MG63 (cell line): ENCODE measurements around the gene BMPER. TPM values are rescaled to one million over a fixed set of nuclear protein-coding genes. Genes with fewer than 3 reads are reported as not detected.

ENCODE experiments used
- DNase-seq: peaks from one replicate; pipeline ENCODE4 v3.0.0-alpha.2; 2020
- H3K27me3 ChIP-seq: fragments of 250-450 bp; sonication (Bioruptor Pico); 2 replicates; pipeline ENCODE4 v1.5.1; 2020; ENCODE audit warnings: mild to moderate bottlenecking, moderate library complexity
- H3K36me3 ChIP-seq: fragments of 250-450 bp; sonication (Bioruptor Pico); 2 replicates; pipeline ENCODE4 v1.5.1; 2020; ENCODE audit warnings: mild to moderate bottlenecking, moderate library complexity
- H3K4me3 ChIP-seq: fragments of 250-450 bp; sonication (Bioruptor Pico); 2 replicates; pipeline ENCODE4 v1.5.1; 2020; ENCODE audit warnings: mild to moderate bottlenecking, moderate library complexity
- H3K9me3 ChIP-seq: fragments of 250-450 bp; sonication (Bioruptor Pico); 2 replicates; pipeline ENCODE4 v1.5.1; 2020; ENCODE audit warnings: mild to moderate bottlenecking, moderate library complexity
- total RNA-seq: library from RNA; depleted of rRNA; stranded (reverse); fragments of >200 nt; shearing (Covaris generic); gene quantifications from 2 replicates; pipeline ENCODE4 v1.2.3, GENCODE V29; 2014; ENCODE audit warnings: low replicate concordance

Gene BMPER
- total RNA-seq, 1 experiment from 2014 or later, result 110 TPM

GRCh38 chr7:33907625-33908024 is 2.3 kb downstream of the BMPER start:
- Histone ChIP-seq H3K4me3 (peak overlapping the region; percentile 70), H3K9me3 (no peaks in the 10 kb centered on the region), H3K36me3 (peaks cover 66% of the 10 kb centered on the region)

DNA sequence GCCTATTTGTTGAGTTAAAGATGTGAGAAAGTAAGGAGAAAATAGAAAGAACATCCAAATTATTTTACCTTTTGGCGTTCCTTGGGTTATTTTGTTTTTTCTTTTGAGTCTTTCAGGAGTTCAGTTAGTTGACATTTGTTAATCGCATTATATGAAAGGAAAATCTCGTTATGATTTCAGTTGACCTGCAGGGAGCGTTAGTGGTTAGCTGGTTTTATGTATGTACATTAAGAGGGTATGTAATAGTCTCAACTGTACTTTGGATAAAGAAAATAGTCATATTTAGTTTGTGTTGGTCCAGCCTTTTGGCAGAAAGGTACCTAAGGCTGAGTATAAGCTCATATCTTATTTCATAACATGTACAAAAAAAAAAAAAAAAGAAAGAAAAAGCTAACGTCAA is 4.0 kb downstream of the BMPER start:
- no peak for DNase-seq
- Histone ChIP-seq H3K4me3 (peak overlapping the region; percentile 70), H3K27me3 (no peaks in the 10 kb centered on the region), H3K36me3 (peaks cover 82% of the 10 kb centered on the region), H3K9me3 (no peaks in the 10 kb centered on the region)

More at GRCh38 chr7:33907625-33908024, 2.3 kb downstream of the BMPER start:
- H3K27me3 ChIP-seq, result no peaks in the 10 kb centered on the region
- no peak for DNase-seq

DNA sequence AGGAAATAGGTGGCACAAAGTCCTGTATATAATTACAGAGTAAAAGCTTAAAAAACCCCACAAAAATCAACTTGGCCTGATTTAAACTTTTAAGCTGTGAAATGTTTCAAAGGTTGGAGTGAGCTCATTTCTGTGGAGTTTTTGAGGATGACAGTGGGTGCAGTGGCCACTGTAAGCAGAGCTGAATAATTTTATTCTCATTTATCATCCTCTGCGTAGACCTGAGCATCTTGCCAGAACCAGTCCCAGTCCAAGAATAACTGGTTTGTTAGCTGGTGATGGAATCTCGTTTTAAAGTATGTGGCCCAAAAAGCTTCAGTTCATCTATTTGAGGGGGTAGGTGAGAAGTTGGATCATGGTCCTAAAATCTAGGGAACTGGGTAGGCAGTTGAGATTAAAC is 4.4 kb downstream of the BMPER start:
- peak overlapping the region; percentile 70 for H3K4me3 ChIP-seq
- DNase-seq, result peak; percentile 65
- H3K36me3 ChIP-seq, result peaks cover 86% of the 10 kb centered on the region
- H3K27me3 ChIP-seq, result no peaks in the 10 kb centered on the region
- H3K9me3 ChIP-seq, result no peaks in the 10 kb centered on the region

DNA sequence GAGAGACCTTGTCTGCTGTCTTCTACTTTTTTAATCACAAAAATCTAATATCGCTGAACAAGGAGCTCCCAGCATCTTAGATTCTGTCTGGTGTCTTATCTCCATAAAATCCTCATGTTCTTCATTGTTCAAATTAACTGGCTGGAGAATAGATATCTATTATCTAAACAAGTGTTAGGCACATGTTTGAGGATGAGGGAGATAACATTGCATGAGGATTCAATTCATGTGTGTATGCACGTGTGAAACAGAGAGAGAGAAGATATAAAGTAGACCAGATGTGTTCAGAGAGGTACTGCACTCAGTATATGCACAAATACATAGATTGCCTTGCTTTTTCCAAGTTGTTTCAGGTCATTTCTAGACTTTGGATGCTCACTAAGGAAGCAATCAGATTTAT is 5.4 kb downstream of the BMPER start:
- DNase-seq, result no peak
- peaks cover 96% of the 10 kb centered on the region for H3K36me3 ChIP-seq
- no peaks in the 10 kb centered on the region for H3K9me3 ChIP-seq

GRCh38 chr7:33916357-33917081 is 11.2 kb downstream of the BMPER start:
- H3K4me3 ChIP-seq, result no peak overlapping the region
- H3K36me3 ChIP-seq, result peaks cover 97% of the 10 kb centered on the region
- no peaks in the 10 kb centered on the region for H3K27me3 ChIP-seq
- DNase-seq, result no peak
- no peaks in the 10 kb centered on the region for H3K9me3 ChIP-seq

More for the DNA sequence above, 5.4 kb downstream of the BMPER start:
- Histone ChIP-seq H3K4me3 (no peak overlapping the region; the same call in 1 of the 2 replicates), H3K27me3 (no peaks in the 10 kb centered on the region)

DNA sequence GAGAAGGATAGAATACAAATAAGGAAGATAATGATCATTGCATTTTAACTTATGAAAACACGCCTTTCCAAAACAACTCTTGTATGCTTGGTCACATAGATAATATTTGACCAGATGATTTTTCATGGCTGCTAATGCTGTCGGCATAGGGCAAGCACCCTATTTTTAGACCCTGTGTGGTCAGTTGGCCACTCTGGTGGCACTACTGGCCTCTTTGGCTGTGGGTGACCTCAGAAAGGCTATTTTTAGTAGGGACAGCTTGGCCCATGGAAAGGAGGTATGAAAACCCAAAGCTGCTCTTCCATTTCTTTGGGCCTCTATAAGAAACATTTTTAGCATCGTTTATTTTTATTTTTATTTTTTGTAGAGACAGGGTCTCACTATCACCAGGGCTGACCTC is 12.3 kb downstream of the BMPER start:
- DNase-seq, result no peak
- Histone ChIP-seq H3K36me3 (peaks cover 97% of the 10 kb centered on the region), H3K27me3 (no peaks in the 10 kb centered on the region), H3K4me3 (no peak overlapping the region), H3K9me3 (no peaks in the 10 kb centered on the region)

DNA sequence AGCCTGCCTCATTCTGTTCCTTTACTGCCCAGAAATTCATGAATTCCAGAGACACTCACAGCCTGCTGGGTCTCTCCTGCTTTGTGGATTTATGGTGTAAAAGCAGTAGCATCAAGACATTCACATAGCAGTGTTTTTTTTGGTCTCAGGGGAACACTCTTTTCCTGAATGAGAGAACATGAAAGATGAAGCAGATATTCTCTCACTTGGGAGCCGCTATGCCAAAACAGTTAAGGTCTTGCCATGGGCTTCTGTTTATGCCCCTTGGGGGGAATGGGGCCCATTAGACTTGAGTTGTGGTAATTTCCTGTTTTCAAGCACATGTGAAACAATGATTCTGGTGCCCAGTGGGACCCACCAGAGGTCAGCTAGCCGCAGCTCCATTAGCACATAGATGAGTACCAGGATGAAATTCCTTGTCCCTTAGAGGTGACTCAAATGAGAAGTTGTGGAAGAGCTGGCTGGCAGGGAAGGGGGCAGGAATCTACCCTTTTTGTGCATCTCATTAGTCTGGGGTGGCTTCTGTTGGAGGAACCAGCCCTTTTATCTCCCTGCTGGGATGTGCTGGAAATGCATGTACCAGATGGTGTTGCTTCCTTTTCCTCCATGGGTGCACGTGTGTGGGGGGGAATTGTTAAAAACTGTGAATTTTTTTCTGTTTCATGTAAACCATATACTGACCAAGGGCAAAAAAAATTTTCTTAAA is 13.3 kb downstream of the BMPER start:
- Histone ChIP-seq H3K4me3 (no peak overlapping the region), H3K9me3 (no peaks in the 10 kb centered on the region), H3K36me3 (peaks cover 97% of the 10 kb centered on the region), H3K27me3 (no peaks in the 10 kb centered on the region)
- DNase-seq, result no peak

GRCh38 chr7:33919449-33919848 is 14.1 kb downstream of the BMPER start:
- peaks cover 98% of the 10 kb centered on the region for H3K36me3 ChIP-seq
- no peak for DNase-seq
- no peak overlapping the region for H3K4me3 ChIP-seq

GRCh38 chr7:33921216-33921938 is 16.0 kb downstream of the BMPER start:
- Histone ChIP-seq H3K36me3 (peaks cover 98% of the 10 kb centered on the region), H3K27me3 (no peaks in the 10 kb centered on the region), H3K9me3 (no peaks in the 10 kb centered on the region), H3K4me3 (no peak overlapping the region)
- DNase-seq, result peak; percentile 65

More at GRCh38 chr7:33919449-33919848, 14.1 kb downstream of the BMPER start:
- Histone ChIP-seq H3K27me3 (no peaks in the 10 kb centered on the region), H3K9me3 (no peaks in the 10 kb centered on the region)

DNA sequence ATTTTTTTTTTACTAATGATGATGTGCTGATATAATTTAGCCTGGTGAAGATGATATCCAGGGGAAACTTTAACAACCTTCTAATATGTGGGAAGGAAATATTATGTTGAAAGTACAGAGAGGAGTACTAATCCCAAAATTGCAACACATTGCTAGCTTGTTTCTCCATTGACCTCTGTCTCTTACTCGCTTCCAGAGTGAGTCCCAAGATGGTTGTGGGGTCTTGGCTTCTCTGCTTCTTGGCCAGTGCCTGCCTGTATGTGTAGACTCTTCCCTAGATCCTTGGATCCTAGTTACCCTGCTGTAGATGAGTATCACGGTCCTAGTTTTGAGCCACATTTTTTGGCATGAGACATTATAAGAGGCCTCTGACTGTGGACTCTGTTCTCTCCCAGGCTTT is 17.5 kb downstream of the BMPER start:
- Histone ChIP-seq H3K27me3 (no peaks in the 10 kb centered on the region), H3K36me3 (peaks cover 98% of the 10 kb centered on the region), H3K9me3 (no peaks in the 10 kb centered on the region), H3K4me3 (no peak overlapping the region)
- DNase-seq, result no peak

GRCh38 chr7:33923440-33924229 is 18.3 kb downstream of the BMPER start:
- no peaks in the 10 kb centered on the region for H3K27me3 ChIP-seq
- no peak for DNase-seq
- peaks cover 95% of the 10 kb centered on the region for H3K36me3 ChIP-seq
- no peaks in the 10 kb centered on the region for H3K9me3 ChIP-seq
- no peak overlapping the region for H3K4me3 ChIP-seq

DNA sequence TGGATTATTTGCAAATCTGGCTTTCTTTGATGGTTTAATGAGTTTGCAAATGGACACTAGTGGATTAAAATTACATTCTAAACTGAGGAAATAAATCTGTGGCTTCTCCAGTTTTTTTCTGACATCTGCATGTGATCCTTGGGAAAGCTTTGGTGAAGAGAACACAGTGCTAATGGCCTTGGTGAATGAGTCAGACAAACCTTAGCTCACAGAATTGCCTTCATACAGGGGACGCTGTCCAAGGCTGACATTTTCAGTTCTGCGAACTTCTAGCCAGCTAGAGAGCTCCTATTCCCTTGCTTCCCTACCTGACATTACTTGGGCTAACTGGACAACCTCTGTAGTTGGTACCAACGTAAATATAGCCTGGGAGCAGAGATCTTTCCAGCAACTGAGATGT is 21.2 kb downstream of the BMPER start:
- Histone ChIP-seq H3K36me3 (peaks cover 97% of the 10 kb centered on the region), H3K27me3 (no peaks in the 10 kb centered on the region), H3K4me3 (no peak overlapping the region), H3K9me3 (no peaks in the 10 kb centered on the region)
- no peak for DNase-seq

- no peaks in the 10 kb centered on the region for H3K9me3 ChIP-seq
- no peak for DNase-seq
- H3K27me3 ChIP-seq, result no peaks in the 10 kb centered on the region
- no peak overlapping the region for H3K4me3 ChIP-seq
- H3K36me3 ChIP-seq, result peaks cover 82% of the 10 kb centered on the region
Measured at GRCh38 chr7:33928986-33929385, 23.6 kb downstream of the BMPER start.

GRCh38 chr7:33932221-33932620 is 26.9 kb downstream of the BMPER start:
- Histone ChIP-seq H3K36me3 (peaks cover 82% of the 10 kb centered on the region), H3K27me3 (no peaks in the 10 kb centered on the region), H3K9me3 (no peaks in the 10 kb centered on the region), H3K4me3 (peak overlapping the region; percentile 3; the same call in 1 of the 2 replicates)
- no peak for DNase-seq

DNA sequence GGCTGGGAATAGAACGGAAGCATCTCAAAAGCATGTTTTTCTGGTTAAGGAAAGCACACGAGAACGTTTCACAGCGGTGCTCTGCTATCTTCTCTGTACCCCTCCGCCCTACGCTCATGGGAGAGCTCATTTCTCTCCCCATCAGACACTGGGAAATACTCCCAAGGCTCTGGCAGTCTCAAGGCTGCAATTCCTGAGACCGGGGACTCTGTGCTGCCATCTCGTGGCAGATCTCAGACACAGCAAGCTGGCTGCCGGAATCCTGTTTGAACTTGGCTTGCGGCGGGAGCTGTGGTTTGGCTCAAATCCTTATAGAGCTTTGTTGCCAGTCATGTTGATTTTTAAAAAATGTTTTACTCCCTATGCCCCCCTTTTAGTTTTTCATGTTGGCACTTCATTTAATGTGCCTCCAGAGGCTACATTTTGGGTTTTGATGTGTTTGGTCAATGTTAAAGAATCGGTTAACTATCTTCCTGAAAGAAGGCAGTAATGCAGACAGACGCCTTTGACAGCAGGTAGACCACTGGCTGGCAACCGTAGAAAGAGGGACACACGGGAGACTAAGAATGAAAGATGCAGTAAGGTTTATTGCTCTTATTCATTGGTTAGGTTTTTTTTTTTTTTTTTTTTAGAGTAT is 27.6 kb downstream of the BMPER start:
- H3K4me3 ChIP-seq, result no peak overlapping the region

GRCh38 chr7:33933611-33934281 is 28.4 kb downstream of the BMPER start:
- H3K4me3 ChIP-seq, result no peak overlapping the region
- H3K27me3 ChIP-seq, result no peaks in the 10 kb centered on the region
- peaks cover 85% of the 10 kb centered on the region for H3K36me3 ChIP-seq
- peak; percentile 87 for DNase-seq
- H3K9me3 ChIP-seq, result no peaks in the 10 kb centered on the region

More for the DNA sequence above, 27.6 kb downstream of the BMPER start:
- no peaks in the 10 kb centered on the region for H3K27me3 ChIP-seq
- peaks cover 82% of the 10 kb centered on the region for H3K36me3 ChIP-seq
- peak; percentile 90 for DNase-seq
- H3K9me3 ChIP-seq, result no peaks in the 10 kb centered on the region
